ENCODE data around the gene TMPRSS4. TPM values are rescaled to one million over a fixed set of nuclear protein-coding genes. Genes with fewer than 3 reads are reported as not detected.

TMPRSS4 gene
- total and polyA plus RNA-seq, 9 of the 15 experiments (the other 6 are each of a cell fraction or from before 2014, with no cell fraction given) = 4.0 to 10.0 (median 5.6) TPM

- no peak for TF ChIP-seq FOSL1 (tag; conservative IDR thresholded peaks at IDR 0.05)
- no peak for TF ChIP-seq ZNF512 (tag; IDR thresholded peaks at IDR 0.05)
- TF ChIP-seq PRDM10 (IDR thresholded peaks at IDR 0.05; ENCODE audit: partially characterized antibody) = no peak
These were observed 77.1 kb downstream of the TMPRSS4 start (continued) for GRCh38 chr11:118153976-118154375.

DNA sequence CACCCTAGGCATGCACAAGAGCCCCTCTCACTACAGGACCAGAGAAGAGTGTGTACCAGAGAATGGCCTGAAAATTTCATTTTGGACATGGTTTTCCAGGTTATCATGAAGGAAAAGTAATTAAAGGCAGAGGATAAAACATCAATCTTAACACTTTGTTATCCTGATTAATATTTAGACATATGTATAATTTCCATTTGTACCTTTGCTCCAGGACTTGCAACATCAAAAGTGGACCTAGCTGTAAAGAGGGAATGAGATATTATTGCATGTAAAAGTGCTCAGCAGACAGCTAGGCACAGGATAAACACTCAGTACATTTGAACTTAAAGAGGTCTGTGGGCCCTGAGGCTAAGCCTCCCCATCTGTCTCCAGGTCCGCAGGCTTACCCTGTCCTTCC is 77.8 kb downstream of the TMPRSS4 start:
- CTCF ChIA-PET (ENCODE audit: low intra/inter-chr PET ratio) = no interaction called here
- no peaks in the 10 kb centered on the region for H3K9me3 ChIP-seq (replicated peaks; ENCODE audit: control insufficient read depth, insufficient read depth, low read depth, low read length)
- no peaks in the 10 kb centered on the region for H3K9me1 ChIP-seq (ENCODE audit: control insufficient read depth, insufficient read depth, low read length)
- H3K9ac ChIP-seq (ENCODE audit: insufficient read depth in 1 of 2, low read depth in 2 of 2, low read length in 2 of 2) = no peak overlapping the region
- intact Hi-C loops (cut with micrococcal nuclease) = no loop called here
- no peak overlapping the region for H3K4me3 ChIP-seq
- 0% methylated on average over 1 of the region's 1 CpG for WGBS (ENCODE audit: insufficient coverage, low coverage, missing lambda C conversion rate)
- 0 out of 2 replicates have a peak, but pooled peaks cover 4% of the 10 kb centered on the region for H4K20me1 ChIP-seq (replicated peaks; ENCODE audit: control insufficient read depth, insufficient read depth, low read length)
- DNase-seq (ENCODE audit: extremely low read depth in 1 of 4, low spot score in 3 of 4) = no peak
- peaks cover 55 to 96% of the 10 kb centered on the region in 2 experiments for H3K27me3 ChIP-seq (ENCODE audit: control insufficient read depth in 2 of 2, insufficient read depth in 2 of 2, low read length in 2 of 2)
- H3K27ac ChIP-seq (ENCODE audit: extremely low read depth, low read depth, low read length) = no peak overlapping the region
- no peak overlapping the region for H2AFZ ChIP-seq (ENCODE audit: low read depth, low read length)
- FAIRE-seq = no peak
- POLR2A ChIA-PET = interaction anchor here (0.8 kb wide), 1 partner anchor 500 kb away, joined by 3 read pairs; no protein-coding TSS in a partner anchor
- H3K79me2 ChIP-seq (ENCODE audit: control insufficient read depth, insufficient read depth, low read length) = no peaks in the 10 kb centered on the region
- in situ Hi-C loops (cut with MboI) = no loop called here
- H3K4me2 ChIP-seq (ENCODE audit: insufficient read depth, low read length) = no peak overlapping the region
- peaks cover 0 to 16% of the 10 kb centered on the region in 2 experiments; a peak in 2 of 5 replicates for H3K4me1 ChIP-seq (replicated peaks in 1 of 2; ENCODE audit: control insufficient read depth in 2 of 2, insufficient read depth in 2 of 2, low read length in 2 of 2)
- BruUV-seq (replicated peaks) = no TSS peak
- H3K36me3 ChIP-seq (ENCODE audit: control insufficient read depth, insufficient read depth, low read length) = no peaks in the 10 kb centered on the region
- no peak for ATAC-seq
- no peak for TF ChIP-seq DLX4 (CRISPR knock-in tag; IDR thresholded peaks at IDR 0.05)
- no peak for TF ChIP-seq NFIX (CRISPR knock-in tag; IDR thresholded peaks at IDR 0.05; ENCODE audit: low read depth)
- TF ChIP-seq ZNF79 (CRISPR knock-in tag; IDR thresholded peaks at IDR 0.05; ENCODE audit: low read depth) = no peak
- no peak for TF ChIP-seq THAP12 (CRISPR knock-in tag; IDR thresholded peaks at IDR 0.05)
- TF ChIP-seq HCFC1 (IDR thresholded peaks at IDR 0.05; ENCODE audit: low read depth, low read length) = no peak
- TF ChIP-seq EHMT2 (IDR thresholded peaks at IDR 0.05) = no peak
- no peak for TF ChIP-seq ARID3A (IDR thresholded peaks at IDR 0.05; ENCODE audit: borderline replicate concordance, low read depth, low read length)
- no peak for TF ChIP-seq TCF7 (IDR thresholded peaks at IDR 0.05; ENCODE audit: borderline replicate concordance)
